Neural cell (in vitro differentiated cells): ENCODE data around the gene LMCD1.

Experiments used
- CTCF ChIP-seq: fragments of 450-650 bp; IDR thresholded peaks from 2 replicates; pipeline ENCODE4 v1.5.1; 2014; ENCODE audit warnings: antibody characterized with exemption, mild to moderate bottlenecking, moderate library complexity; ENCODE audit not compliant: poor library complexity, severe bottlenecking
- EP300 ChIP-seq: fragments of 450-650 bp; conservative IDR thresholded peaks from 2 replicates; pipeline ENCODE4 v1.6.1; 2014; ENCODE audit warnings: antibody characterized with exemption, mild to moderate bottlenecking, moderate library complexity; ENCODE audit not compliant: poor library complexity, severe bottlenecking
- EZH2 ChIP-seq: fragments of 200-600, 300-800 bp; shearing (Covaris generic), sonication (generic); IDR thresholded peaks from 2 replicates; pipeline ENCODE4 v1.6.1; 2014; ENCODE audit warnings: antibody characterized with exemption, low read length, borderline replicate concordance, mild to moderate bottlenecking; ENCODE audit not compliant: insufficient read depth, poor library complexity, severe bottlenecking
- POLR2AphosphoS5 ChIP-seq: IDR thresholded peaks from 2 replicates; pipeline ENCODE4 v1.6.1; 2012
- RAD21 ChIP-seq: fragments of 450-650 bp; conservative IDR thresholded peaks from 2 replicates; pipeline ENCODE4 v1.6.1; 2014; ENCODE audit warnings: antibody characterized with exemption, mild to moderate bottlenecking, moderate library complexity
- REST ChIP-seq: IDR thresholded peaks from 2 replicates; pipeline ENCODE4 v1.6.1; 2012; ENCODE audit warnings: borderline replicate concordance
- SMC3 ChIP-seq: fragments of 450-650 bp; conservative IDR thresholded peaks from 2 replicates; pipeline ENCODE4 v1.6.1; 2014; ENCODE audit warnings: antibody characterized with exemption, mild to moderate bottlenecking, moderate library complexity; ENCODE audit not compliant: poor library complexity

- TF ChIP-seq REST (no peak), EP300 (no peak), CTCF (no peak), SMC3 (no peak), POLR2AphosphoS5 (no peak), RAD21 (no peak), EZH2 (no peak)
Observed at GRCh38 chr3:8576436-8576835, 74.8 kb downstream of the LMCD1 start.
